NT2/D1 (cell line): ENCODE measurements around the gene NR1I3.

ENCODE experiments used
- YY1 ChIP-seq: IDR thresholded peaks from 2 replicates; pipeline ENCODE4 v1.6.1; 2011; ENCODE audit not compliant: insufficient read length, insufficient read depth
- ZNF274 ChIP-seq: IDR thresholded peaks from 2 replicates; pipeline ENCODE4 v1.6.1; 2011; ENCODE audit warnings: mild to moderate bottlenecking, low read depth, low read length

- TF ChIP-seq ZNF274 (no peak), YY1 (no peak)
Observed at GRCh38 chr1:161287482-161288054, 49.6 kb upstream of the NR1I3 start.
